Stimulated activated CD4-positive, alpha-beta T cell treated with anti-CD3 and anti-CD28 coated beads, Interleukin-1b, Interleukin-23, amount 100 ng/mL, for 1 hour (primary cell): ENCODE results near the gene OR13A1.
"Not testable (repeated sequence)": the region's sequence is repeated elsewhere in the genome, so short reads cannot be mapped to it uniquely, and the experiment has no call there.

Experiments used
- DNase-seq, 2 donors: peaks; one replicate each; pipeline ENCODE4 v3.0.0-alpha.2; 2020; ENCODE audit warnings: low read depth in 2 of 2

The OR13A1 gene

GRCh38 chr10:45282061-45282460, 33.3 kb downstream of the OR13A1 start:
- no peak for DNase-seq

- DNase-seq: no peak
These were observed 35.2 kb downstream of the OR13A1 start for GRCh38 chr10:45280113-45280760.

GRCh38 chr10:45279682-45280081, 35.7 kb downstream of the OR13A1 start:
- no peak for DNase-seq

- no peak for DNase-seq
These were observed 36.4 kb downstream of the OR13A1 start for GRCh38 chr10:45278860-45279498.

- not testable (repeated sequence) for DNase-seq
These were observed 39.3 kb downstream of the OR13A1 start for GRCh38 chr10:45276146-45276545.

- DNase-seq: no peak
These were observed 41.0 kb downstream of the OR13A1 start for GRCh38 chr10:45274364-45274763.

- DNase-seq: not testable (repeated sequence)
These were observed 47.6 kb downstream of the OR13A1 start for GRCh38 chr10:45267777-45268176.

GRCh38 chr10:45265996-45266395, 49.4 kb downstream of the OR13A1 start:
- DNase-seq: no peak

GRCh38 chr10:45261946-45262345, 53.5 kb downstream of the OR13A1 start:
- DNase-seq: no peak

GRCh38 chr10:45261243-45261775, 54.1 kb downstream of the OR13A1 start:
- no peak for DNase-seq

- not testable (repeated sequence) for DNase-seq
These were observed 54.8 kb downstream of the OR13A1 start for GRCh38 chr10:45260635-45261034.

GRCh38 chr10:45259786-45260495, 55.5 kb downstream of the OR13A1 start:
- DNase-seq: not testable (repeated sequence)

- no peak for DNase-seq
These were observed 57.8 kb downstream of the OR13A1 start for GRCh38 chr10:45257600-45257999.

- DNase-seq: no peak
These were observed 59.2 kb downstream of the OR13A1 start for GRCh38 chr10:45256246-45256645.

- no peak for DNase-seq
These were observed 59.7 kb downstream of the OR13A1 start for GRCh38 chr10:45255706-45256105.

GRCh38 chr10:45254892-45255291, 60.5 kb downstream of the OR13A1 start:
- DNase-seq: no peak

- no peak for DNase-seq
These were observed 62.1 kb downstream of the OR13A1 start for GRCh38 chr10:45253183-45253914.
